K562 (cell line): ENCODE data around the gene CHAF1A. TPM values are rescaled to one million over a fixed set of nuclear protein-coding genes. Genes with fewer than 3 reads are reported as not detected.

ENCODE experiments used
- ATAC-seq: fragments of 200-7000 bp; cut with Tn5 transposase; 3 replicates; pipeline ENCODE4 v1.9.1; 2020; ENCODE audit warnings: moderate library complexity
- BruUV-seq: library from RNA; stranded (reverse); fragments of 400-500 nt; replicated peaks from 2 replicates; lab custom pipeline; 2021; lab: Mats Ljungman, UMichigan
- CTCF ChIA-PET: fragments of 300-600 bp; formaldehyde crosslinking; extraction: SDS; loops from one replicate; lab custom pipeline; 2021; ENCODE audit warnings: low intra/inter-chr PET ratio; lab: Yijun Ruan, JAX
- POLR2A ChIA-PET: fragments of 300-600, 350-650 bp; sonication (Branson Sonifier 250); formaldehyde crosslinking; extraction: SDS; loops from one replicate; lab custom pipeline; 2021; ENCODE audit warnings: antibody characterized with exemption, inconsistent platforms; lab: Yijun Ruan, JAX
- DNase-seq, 4 experiments: peaks; one replicate each; pipeline versions ENCODE4 v3.0.0 to v3.0.0-alpha.2; 2011 to 2018; ENCODE audit warnings: low spot score in 3 of 4, mixed read lengths in 3 of 4; ENCODE audit errors: extremely low read depth in 1 of 4
- FAIRE-seq: peaks from 2 replicates; lab custom pipeline; 2011; peaks lifted over from hg19 to GRCh38; lab: Jason Lieb, UNC
- H2AFZ ChIP-seq: 2 replicates; pipeline ENCODE4 v1.6.0; 2011; ENCODE audit warnings: low read depth, low read length, control low read depth, inconsistent platforms
- H3K27ac ChIP-seq: fragments of 200-600 bp; 3 replicates; pipeline ENCODE4 v1.8.0; 2011; ENCODE audit warnings: low read depth, mild to moderate bottlenecking, control low read depth, inconsistent platforms, low read length, moderate library complexity, mixed read lengths; ENCODE audit errors: extremely low read depth
- H3K27me3 ChIP-seq, 2 experiments: fragments of 300-600 bp in 1 of 2; 2 replicates in 1 of 2; 3 replicates in 1 of 2; pipeline versions ENCODE4 v1.6.0 to v1.8.0; 2011; ENCODE audit warnings: inconsistent platforms in 2 of 2, low read length in 2 of 2, mild to moderate bottlenecking in 1 of 2, mixed read lengths in 1 of 2, moderate library complexity in 1 of 2; ENCODE audit not compliant: control insufficient read depth in 2 of 2, insufficient read depth in 2 of 2
- H3K36me3 ChIP-seq: fragments of 300-600 bp; 3 replicates; pipeline ENCODE4 v1.8.0; 2011; ENCODE audit warnings: mild to moderate bottlenecking, low read length, inconsistent platforms; ENCODE audit not compliant: control insufficient read depth, insufficient read depth
- H3K4me1 ChIP-seq, 2 experiments: fragments of 200-600 bp in 1 of 2; replicated peaks in 1 of 2; 2 replicates in 1 of 2; 3 replicates in 1 of 2; pipeline versions ENCODE4 v1.5.1 to v1.8.0; 2011; ENCODE audit warnings: inconsistent platforms in 2 of 2, low read length in 2 of 2, mild to moderate bottlenecking in 1 of 2, mixed read lengths in 1 of 2, moderate library complexity in 1 of 2; ENCODE audit not compliant: control insufficient read depth in 2 of 2, insufficient read depth in 2 of 2
- H3K4me2 ChIP-seq: 2 replicates; pipeline ENCODE4 v1.6.1; 2011; ENCODE audit warnings: low read length, control low read depth, inconsistent platforms, mixed read lengths; ENCODE audit not compliant: insufficient read depth
- H3K4me3 ChIP-seq: fragments of 200-600 bp; sonication (generic), shearing (Covaris generic); 2 replicates; pipeline ENCODE4 v1.5.1; 2016; ENCODE audit warnings: control low read depth, inconsistent platforms
- H3K79me2 ChIP-seq: fragments of 200-600 bp; 3 replicates; pipeline ENCODE4 v1.8.0; 2011; ENCODE audit warnings: low read length, inconsistent platforms; ENCODE audit not compliant: control insufficient read depth, insufficient read depth
- H3K9ac ChIP-seq, 2 experiments: 2 replicates each; pipeline versions ENCODE4 v1.6.0 to v1.6.1; 2011; ENCODE audit warnings: low read depth in 2 of 2, low read length in 2 of 2, control low read depth in 1 of 2, inconsistent platforms in 1 of 2, mild to moderate bottlenecking in 1 of 2, mixed read lengths in 1 of 2; ENCODE audit not compliant: insufficient read depth in 1 of 2
- H3K9me1 ChIP-seq: one replicate; pipeline ENCODE4 v1.6.0; 2011; ENCODE audit warnings: inconsistent platforms, mild to moderate bottlenecking, low read length, moderate library complexity; ENCODE audit not compliant: control insufficient read depth, insufficient read depth
- H3K9me3 ChIP-seq: replicated peaks from 2 replicates; pipeline ENCODE4 v1.5.1; 2011; ENCODE audit warnings: low read depth, low read length, inconsistent platforms; ENCODE audit not compliant: control insufficient read depth, insufficient read depth
- H4K20me1 ChIP-seq: replicated peaks from 2 replicates; pipeline ENCODE4 v1.6.1; 2011; ENCODE audit warnings: low read length, inconsistent platforms, mixed read lengths; ENCODE audit not compliant: control insufficient read depth, insufficient read depth
- BMI1 ChIP-seq: fragments of 150-350 bp; IDR thresholded peaks from 2 replicates; pipeline ENCODE4 v1.6.1; 2014; ENCODE audit warnings: low read length
- BRF2 ChIP-seq: IDR thresholded peaks from 3 replicates; pipeline ENCODE4 v1.6.1; 2011; ENCODE audit warnings: borderline replicate concordance, mild to moderate bottlenecking; ENCODE audit not compliant: insufficient read length, insufficient read depth
- EP400 ChIP-seq: fragments of 450-650 bp; IDR thresholded peaks from 2 replicates; pipeline ENCODE4 v1.6.1; 2017; ENCODE audit warnings: antibody characterized with exemption, mild to moderate bottlenecking, moderate library complexity
- HNRNPL ChIP-seq: fragments of 200-400 bp; formaldehyde crosslinking; IDR thresholded peaks from 2 replicates; pipeline ENCODE4 v1.6.1; 2017; ENCODE audit warnings: low read depth, mild to moderate bottlenecking, low read length
- NFYB ChIP-seq: IDR thresholded peaks from 2 replicates; pipeline ENCODE4 v1.6.1; 2011; ENCODE audit warnings: mild to moderate bottlenecking, moderate library complexity; ENCODE audit not compliant: insufficient read length; ENCODE audit errors: extremely low read depth
- POLR2A ChIP-seq: fragments of 450-650 bp; conservative IDR thresholded peaks from 2 replicates; pipeline ENCODE4 v1.6.1; 2016
- RBM22 ChIP-seq: fragments of 200-400 bp; formaldehyde crosslinking; IDR thresholded peaks from 2 replicates; pipeline ENCODE4 v1.6.1; 2018; ENCODE audit warnings: low read length, low read depth; ENCODE audit not compliant: poor library complexity, severe bottlenecking
- RBM34 ChIP-seq: fragments of 200-400 bp; formaldehyde crosslinking; IDR thresholded peaks from 2 replicates; pipeline ENCODE4 v1.6.1; 2018; ENCODE audit warnings: low read length, borderline replicate concordance; ENCODE audit not compliant: insufficient read depth
- SUPT5H ChIP-seq: fragments of 450-650 bp; IDR thresholded peaks from 2 replicates; pipeline ENCODE4 v1.6.1; 2016
- ZBTB33 ChIP-seq: sonication (generic); formaldehyde crosslinking; IDR thresholded peaks from 2 replicates; pipeline ENCODE4 v1.8.1; 2023; ENCODE audit warnings: mild to moderate bottlenecking, missing genetic modification reagents
- ZBTB7A ChIP-seq: IDR thresholded peaks from 2 replicates; pipeline ENCODE4 v1.6.1; 2011; ENCODE audit warnings: low read depth, mild to moderate bottlenecking, low read length, moderate library complexity, borderline replicate concordance; ENCODE audit not compliant: control insufficient read depth
- ZNF551 ChIP-seq: fragments of 250-450 bp; sonication (Bioruptor Pico); IDR thresholded peaks from 2 replicates; pipeline ENCODE4 v1.5.0; 2021; ENCODE audit warnings: mild to moderate bottlenecking, moderate library complexity
- WGBS: fragments of 100-300 bp; shearing (Covaris generic); methylation state at CpG from one replicate; pipeline ENCODE4 v1.1.6; 2016; ENCODE audit warnings: low coverage, mixed read lengths; ENCODE audit not compliant: insufficient coverage; ENCODE audit errors: missing lambda C conversion rate; 5-methylcytosine and 5-hydroxymethylcytosine counted together
- in situ Hi-C: fragments of 300-500 bp; cut with MboI; formaldehyde crosslinking; loops from 4 replicates; pipeline ENCODE4 v1.15.0; 2018; ENCODE audit warnings: inconsistent platforms, mixed read lengths
- intact Hi-C: fragments of 100-400 bp; cut with micrococcal nuclease; formaldehyde crosslinking; loops from 2 replicates; pipeline ENCODE4 v1.14.2; 2022
- polyA plus RNA-seq, 8 experiments: library from polyadenylated mRNA; depleted of rRNA in 4 of 8; stranded (reverse) in 5 of 8; unstranded in 3 of 8; fragments of >200 nt; fragmentation: Nextera tagmentation in 2 of 8; fragmentation: Illumina TruSeq in 1 of 8; extraction: Ambion mirVana in 2 of 8; extraction: Trizol in 1 of 8; gene quantifications; 2 replicates each; pipeline versions ENCODE4 v1.2.1 to v1.2.3, GENCODE V29; 2011 to 2014; ENCODE audit warnings: inconsistent platforms in 1 of 8, missing spikeins in 1 of 8
- total RNA-seq, 7 experiments: library from RNA; depleted of rRNA in 6 of 7; stranded (reverse); fragments of >200 nt in 6 of 7; fragmentation: Illumina TruSeq in 2 of 7; extraction: Trizol in 2 of 7; gene quantifications; 2 replicates each; pipeline versions ENCODE4 v1.2.1 to v1.2.3, GENCODE V29; 2011 to 2021; ENCODE audit warnings: low replicate concordance in 1 of 7

Gene CHAF1A
- total and polyA plus RNA-seq, 9 of the 15 experiments (the other 6 are each of a cell fraction or from before 2014, with no cell fraction given): 1.6 to 86.9 (median 45.2) TPM

- TF ChIP-seq BRF2 (no peak), BMI1 (no peak), RBM34 (no peak)
Measured at GRCh38 chr19:4444765-4445741, 42.6 kb downstream of the CHAF1A start (continued).

GRCh38 chr19:4445963-4446703 lies 43.7 kb downstream of the CHAF1A start:
- 98% methylated on average over 18 of the region's 58 CpGs for WGBS
- in situ Hi-C loops: no loop called here
- FAIRE-seq: no peak
- 0 out of 2 replicates have a peak, but pooled peaks have one; percentile 6 for TF ChIP-seq SUPT5H
- peak; percentile 69 for TF ChIP-seq RBM22
- TF ChIP-seq ZNF551 (CRISPR knock-in tag): no peak
- no peak for TF ChIP-seq EP400
- TF ChIP-seq ZBTB33: peak; percentile 79
- TF ChIP-seq NFYB: no peak
- TF ChIP-seq HNRNPL: peak; percentile 28; the same call in 1 of the 2 replicates
- 0 out of 2 replicates have a peak, but pooled peaks have one; percentile 7 for TF ChIP-seq POLR2A
- TF ChIP-seq ZBTB7A: no peak

More at GRCh38 chr19:4445963-4446703, 43.7 kb downstream of the CHAF1A start:
- peak in 3 of 4 experiments; percentile 13 to 28 (median 15) for DNase-seq
- Histone ChIP-seq H3K27me3 (no peaks in the 10 kb centered on the region), H3K9me1 (no peaks in the 10 kb centered on the region), H3K36me3 (peaks cover 90% of the 10 kb centered on the region; the same call in 2 of the 3 replicates), H3K27ac (no peak overlapping the region), H2AFZ (no peak overlapping the region), H3K4me3 (no peak overlapping the region), H3K79me2 (no peaks in the 10 kb centered on the region), H3K9ac (no peak overlapping the region), H3K4me1 (peaks cover 0 to 68% of the 10 kb centered on the region in 2 experiments; a peak in 3 of 5 replicates), H4K20me1 (no peaks in the 10 kb centered on the region; the same call in 1 of the 2 replicates), H3K9me3 (no peaks in the 10 kb centered on the region), H3K4me2 (no peak overlapping the region)
- intact Hi-C loops: no loop called here
- POLR2A ChIA-PET: interaction anchor here (0.6 to 7.4 kb wide), 4 partner anchors 9 to 89 kb away, joined by 3 to 60 read pairs (median 4); no protein-coding TSS in a partner anchor
- CTCF ChIA-PET: no interaction called here
- no peak for ATAC-seq
- BruUV-seq: no TSS peak
